PC-3 (cell line): ENCODE results near the gene EFCAB14. TPM values are rescaled to one million over a fixed set of nuclear protein-coding genes. Genes with fewer than 3 reads are reported as not detected.

Experiments used
- ATAC-seq: fragments of 200-7000 bp; cut with Tn5 transposase; 2 replicates; pipeline ENCODE4 v1.9.1; 2020; ENCODE audit warnings: mild to moderate bottlenecking, moderate library complexity
- BruUV-seq: library from RNA; stranded (reverse); fragments of 400-500 nt; replicated peaks from 2 replicates; lab custom pipeline; 2021; lab: Mats Ljungman, UMichigan
- CTCF ChIA-PET: fragments of 300-600 bp; sonication (Branson Sonifier 250); formaldehyde crosslinking; loops from one replicate; lab custom pipeline; 2022; ENCODE audit warnings: antibody characterized with exemption; lab: Charles Lee
- POLR2A ChIA-PET: fragments of 300-600 bp; sonication (Branson Sonifier 250); formaldehyde crosslinking; loops from one replicate; lab custom pipeline; 2022; ENCODE audit warnings: antibody characterized with exemption; ENCODE audit not compliant: unreplicated experiment; lab: Charles Lee
- DNase-seq: peaks from one replicate; pipeline ENCODE4 v3.0.0-alpha.2; 2015
- H2AFZ ChIP-seq: fragments of 300-600 bp; sonication (generic); 2 replicates; pipeline ENCODE4 v1.6.0; 2016; ENCODE audit warnings: antibody characterized with exemption, low read length
- H3F3A ChIP-seq: fragments of 300-600 bp; sonication (generic); one replicate; pipeline ENCODE4 v1.6.0; 2017; ENCODE audit warnings: antibody characterized with exemption, low read length, control low read depth, mild to moderate bottlenecking; ENCODE audit not compliant: unreplicated experiment
- H3K27ac ChIP-seq: fragments of 300-600 bp; sonication (generic); 2 replicates; pipeline ENCODE4 v1.5.1; 2016; ENCODE audit warnings: mild to moderate bottlenecking, low read length
- H3K27me3 ChIP-seq: fragments of 300-600 bp; sonication (generic); 2 replicates; pipeline ENCODE4 v1.6.1; 2016; ENCODE audit warnings: low read length, mixed read lengths
- H3K36me3 ChIP-seq: fragments of 300-600 bp; sonication (generic); 2 replicates; pipeline ENCODE4 v1.6.1; 2016; ENCODE audit warnings: low read depth, mixed run types, low read length, mixed read lengths
- H3K4me1 ChIP-seq: fragments of 300-600 bp; sonication (generic); 2 replicates; pipeline ENCODE4 v1.5.1; 2016; ENCODE audit warnings: low read length; ENCODE audit not compliant: insufficient read depth
- H3K4me2 ChIP-seq: fragments of 300-600 bp; sonication (generic); 2 replicates; pipeline ENCODE4 v1.6.0; 2016; ENCODE audit warnings: low read length
- H3K4me3 ChIP-seq: fragments of 300-600 bp; sonication (generic); 2 replicates; pipeline ENCODE4 v1.5.1; 2016; ENCODE audit warnings: mild to moderate bottlenecking, low read length, mixed read lengths
- H3K79me2 ChIP-seq: fragments of 300-600 bp; sonication (generic); 2 replicates; pipeline ENCODE4 v1.6.1; 2017; ENCODE audit warnings: low read length, mixed read lengths
- H3K9ac ChIP-seq: fragments of 300-600 bp; sonication (generic); 2 replicates; pipeline ENCODE4 v1.6.0; 2016; ENCODE audit warnings: mild to moderate bottlenecking, low read length
- H3K9me2 ChIP-seq: fragments of 300-600 bp; sonication (generic); replicated peaks from 2 replicates; pipeline ENCODE4 v1.6.1; 2016; ENCODE audit warnings: mixed run types, low read length, mixed read lengths
- H3K9me3 ChIP-seq: fragments of 300-600 bp; sonication (generic); 2 replicates; pipeline ENCODE4 v1.6.1; 2016; ENCODE audit warnings: low read length, mixed read lengths
- H4K20me1 ChIP-seq: fragments of 300-600 bp; sonication (generic); 2 replicates; pipeline ENCODE4 v1.6.1; 2016; ENCODE audit warnings: low read length, mixed read lengths
- EZH2 ChIP-seq: fragments of 300-600 bp; sonication (generic); IDR thresholded peaks from one replicate; pipeline ENCODE4 v1.6.1; 2017; ENCODE audit warnings: antibody characterized with exemption, mild to moderate bottlenecking, low read length; ENCODE audit not compliant: unreplicated experiment
- EZH2phosphoT487 ChIP-seq: fragments of 300-600 bp; sonication (generic); IDR thresholded peaks from 2 replicates; pipeline ENCODE4 v1.6.1; 2018; ENCODE audit warnings: mild to moderate bottlenecking, antibody characterized with exemption, low read length, borderline replicate concordance
- intact Hi-C: fragments of 100-400 bp; cut with micrococcal nuclease; formaldehyde crosslinking; loops from 2 replicates; pipeline ENCODE4 v1.9.0; 2023
- total RNA-seq: library from RNA; depleted of rRNA; stranded (reverse); fragments of >200 nt; gene quantifications from 2 replicates; pipeline ENCODE4 v1.2.3, GENCODE V29; 2014
- TF ChIP-seq, protein P1 (sequence below): fragments of 300-600 bp; sonication (generic); conservative IDR thresholded peaks from 2 replicates; pipeline ENCODE4 v1.5.1; 2017; ENCODE audit warnings: antibody characterized with exemption, low read depth, mild to moderate bottlenecking, low read length

EFCAB14 gene
- total RNA-seq, 1 experiment from 2014 or later, result 45.7 TPM

- POLR2A ChIA-PET, result no interaction called here
- DNase-seq (no peak), ATAC-seq (no peak)
- H3K4me2 ChIP-seq, result no peak overlapping the region
- no peaks in the 10 kb centered on the region for H4K20me1 ChIP-seq
- no peak overlapping the region for H2AFZ ChIP-seq
- H3F3A ChIP-seq, result no peaks in the 10 kb centered on the region
- H3K9me2 ChIP-seq, result no peaks in the 10 kb centered on the region
- intact Hi-C loops, result no loop called here
- no peaks in the 10 kb centered on the region for H3K9me3 ChIP-seq
- H3K27ac ChIP-seq, result no peak overlapping the region
- no peak overlapping the region for H3K9ac ChIP-seq
- no peak for TF ChIP-seq EZH2phosphoT487
- no peak for TF ChIP-seq EZH2
- TF ChIP-seq, protein P1, sequence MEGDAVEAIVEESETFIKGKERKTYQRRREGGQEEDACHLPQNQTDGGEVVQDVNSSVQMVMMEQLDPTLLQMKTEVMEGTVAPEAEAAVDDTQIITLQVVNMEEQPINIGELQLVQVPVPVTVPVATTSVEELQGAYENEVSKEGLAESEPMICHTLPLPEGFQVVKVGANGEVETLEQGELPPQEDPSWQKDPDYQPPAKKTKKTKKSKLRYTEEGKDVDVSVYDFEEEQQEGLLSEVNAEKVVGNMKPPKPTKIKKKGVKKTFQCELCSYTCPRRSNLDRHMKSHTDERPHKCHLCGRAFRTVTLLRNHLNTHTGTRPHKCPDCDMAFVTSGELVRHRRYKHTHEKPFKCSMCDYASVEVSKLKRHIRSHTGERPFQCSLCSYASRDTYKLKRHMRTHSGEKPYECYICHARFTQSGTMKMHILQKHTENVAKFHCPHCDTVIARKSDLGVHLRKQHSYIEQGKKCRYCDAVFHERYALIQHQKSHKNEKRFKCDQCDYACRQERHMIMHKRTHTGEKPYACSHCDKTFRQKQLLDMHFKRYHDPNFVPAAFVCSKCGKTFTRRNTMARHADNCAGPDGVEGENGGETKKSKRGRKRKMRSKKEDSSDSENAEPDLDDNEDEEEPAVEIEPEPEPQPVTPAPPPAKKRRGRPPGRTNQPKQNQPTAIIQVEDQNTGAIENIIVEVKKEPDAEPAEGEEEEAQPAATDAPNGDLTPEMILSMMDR, result no peak
- H3K79me2 ChIP-seq, result peaks cover 17% of the 10 kb centered on the region; the same call in 1 of the 2 replicates
- CTCF ChIA-PET, result no interaction called here
- BruUV-seq, result no TSS peak
- peaks cover 3% of the 10 kb centered on the region; the same call in 1 of the 2 replicates for H3K4me1 ChIP-seq
- H3K27me3 ChIP-seq, result no peaks in the 10 kb centered on the region
- H3K36me3 ChIP-seq, result peaks cover 64% of the 10 kb centered on the region
- H3K4me3 ChIP-seq, result no peak overlapping the region
These were observed 10.8 kb downstream of the EFCAB14 start for GRCh38 chr1:46708121-46708520.

GRCh38 chr1:46705408-46705807 is 13.5 kb downstream of the EFCAB14 start:
- H3K27ac ChIP-seq, result no peak overlapping the region
- H3K4me2 ChIP-seq, result no peak overlapping the region
- ChIA-PET CTCF (no interaction called here), POLR2A (no interaction called here)
- BruUV-seq, result no TSS peak
- ATAC-seq, result peak; percentile 100
- H4K20me1 ChIP-seq, result no peaks in the 10 kb centered on the region
- no peaks in the 10 kb centered on the region for H3K27me3 ChIP-seq
- intact Hi-C loops, result no loop called here
- peak; percentile 32 for DNase-seq
- no peaks in the 10 kb centered on the region for H3K9me3 ChIP-seq
- H3K36me3 ChIP-seq, result peaks cover 50% of the 10 kb centered on the region
- no peak overlapping the region for H3K4me3 ChIP-seq
- H2AFZ ChIP-seq, result no peak overlapping the region
- no peak for TF ChIP-seq EZH2
- TF ChIP-seq EZH2phosphoT487, result no peak
- TF ChIP-seq, protein P1, result no peak
- peaks cover 3% of the 10 kb centered on the region; the same call in 1 of the 2 replicates for H3K4me1 ChIP-seq
- 0 out of 2 replicates have a peak, but pooled peaks cover 3% of the 10 kb centered on the region for H3K79me2 ChIP-seq
- H3F3A ChIP-seq, result no peaks in the 10 kb centered on the region
- no peak overlapping the region for H3K9ac ChIP-seq
- no peaks in the 10 kb centered on the region for H3K9me2 ChIP-seq

- ATAC-seq, result no peak
- TF ChIP-seq, protein P1, result no peak
- TF ChIP-seq EZH2phosphoT487, result no peak
- no peak for TF ChIP-seq EZH2
- no peak for DNase-seq
- Histone ChIP-seq H3K4me2 (no peak overlapping the region), H3K9ac (no peak overlapping the region), H4K20me1 (no peaks in the 10 kb centered on the region), H3K27ac (no peak overlapping the region), H3K36me3 (peaks cover 47% of the 10 kb centered on the region), H3K27me3 (no peaks in the 10 kb centered on the region), H3K9me3 (no peaks in the 10 kb centered on the region), H2AFZ (no peak overlapping the region), H3K4me1 (peaks cover 3% of the 10 kb centered on the region; the same call in 1 of the 2 replicates), H3K4me3 (no peak overlapping the region), H3K9me2 (no peaks in the 10 kb centered on the region), H3K79me2 (peaks cover 3% of the 10 kb centered on the region; the same call in 1 of the 2 replicates), H3F3A (no peaks in the 10 kb centered on the region)
- BruUV-seq, result no TSS peak
- ChIA-PET CTCF (no interaction called here), POLR2A (no interaction called here)
- intact Hi-C loops, result no loop called here
These were observed 14.8 kb downstream of the EFCAB14 start for GRCh38 chr1:46703927-46704641.
